ENCODE data around the gene MYO1D. TPM values are rescaled to one million over a fixed set of nuclear protein-coding genes. Genes with fewer than 3 reads are reported as not detected.

Gene MYO1D
- total RNA-seq, 1 experiment from 2014 or later: 40.8 TPM

DNA sequence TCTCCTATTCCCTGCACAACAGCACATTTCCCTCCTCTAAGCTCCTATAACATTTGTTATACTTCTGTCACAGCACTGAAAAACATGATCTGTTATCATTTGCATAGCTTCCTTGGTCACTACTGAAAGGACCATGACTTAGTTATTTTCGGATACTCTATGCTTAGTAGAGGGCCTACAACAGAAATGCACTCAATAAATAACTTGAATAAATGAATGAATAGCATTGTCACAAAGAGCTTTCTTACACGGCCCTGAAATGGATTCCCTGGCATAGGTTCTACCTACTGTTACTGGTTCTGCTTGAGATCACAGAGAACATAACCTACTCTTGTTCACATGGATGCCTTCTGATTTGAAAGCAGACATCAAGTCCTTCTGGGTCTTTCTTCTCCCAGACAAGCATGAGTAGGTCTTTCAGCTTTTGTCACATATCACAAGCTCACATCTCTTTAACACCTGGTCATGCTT, 41.6 kb downstream of the MYO1D start:
- ChIA-PET POLR2A (ENCODE audit: unreplicated experiment) (no interaction called here), CTCF (interaction anchor here (0.5 kb wide), 1 partner anchor 11 kb away, joined by 3 read pairs; no protein-coding TSS in a partner anchor)
- Histone ChIP-seq H3K36me3 (ENCODE audit: low read depth) (no peaks in the 10 kb centered on the region), H4K20me1 (ENCODE audit: insufficient read depth) (no peaks in the 10 kb centered on the region), H3K9me2 (ENCODE audit: insufficient read depth) (no peaks in the 10 kb centered on the region), H3K9me3 (ENCODE audit: insufficient read depth, low read depth) (no peaks in the 10 kb centered on the region), H3K27me3 (ENCODE audit: insufficient read depth, low read depth) (no peaks in the 10 kb centered on the region), H3K4me3 (no peak overlapping the region), H3K27ac (no peak overlapping the region), H3K4me2 (no peak overlapping the region), H2AFZ (no peak overlapping the region), H3F3A (ENCODE audit: insufficient read depth, low read depth) (no peaks in the 10 kb centered on the region), H3K79me2 (ENCODE audit: low read depth) (no peaks in the 10 kb centered on the region), H3K4me1 (replicated peaks; ENCODE audit: insufficient read depth) (no peaks in the 10 kb centered on the region)
- BruUV-seq (replicated peaks): no TSS peak
- TF ChIP-seq EZH2 (IDR thresholded peaks at IDR 0.05; ENCODE audit: low read depth): no peak
- TF ChIP-seq, protein P1, sequence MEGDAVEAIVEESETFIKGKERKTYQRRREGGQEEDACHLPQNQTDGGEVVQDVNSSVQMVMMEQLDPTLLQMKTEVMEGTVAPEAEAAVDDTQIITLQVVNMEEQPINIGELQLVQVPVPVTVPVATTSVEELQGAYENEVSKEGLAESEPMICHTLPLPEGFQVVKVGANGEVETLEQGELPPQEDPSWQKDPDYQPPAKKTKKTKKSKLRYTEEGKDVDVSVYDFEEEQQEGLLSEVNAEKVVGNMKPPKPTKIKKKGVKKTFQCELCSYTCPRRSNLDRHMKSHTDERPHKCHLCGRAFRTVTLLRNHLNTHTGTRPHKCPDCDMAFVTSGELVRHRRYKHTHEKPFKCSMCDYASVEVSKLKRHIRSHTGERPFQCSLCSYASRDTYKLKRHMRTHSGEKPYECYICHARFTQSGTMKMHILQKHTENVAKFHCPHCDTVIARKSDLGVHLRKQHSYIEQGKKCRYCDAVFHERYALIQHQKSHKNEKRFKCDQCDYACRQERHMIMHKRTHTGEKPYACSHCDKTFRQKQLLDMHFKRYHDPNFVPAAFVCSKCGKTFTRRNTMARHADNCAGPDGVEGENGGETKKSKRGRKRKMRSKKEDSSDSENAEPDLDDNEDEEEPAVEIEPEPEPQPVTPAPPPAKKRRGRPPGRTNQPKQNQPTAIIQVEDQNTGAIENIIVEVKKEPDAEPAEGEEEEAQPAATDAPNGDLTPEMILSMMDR (conservative IDR thresholded peaks at IDR 0.05): no peak
- intact Hi-C loops (cut with micrococcal nuclease; ENCODE audit: unreplicated experiment): no loop called here
- DNase-seq: no peak

DNA sequence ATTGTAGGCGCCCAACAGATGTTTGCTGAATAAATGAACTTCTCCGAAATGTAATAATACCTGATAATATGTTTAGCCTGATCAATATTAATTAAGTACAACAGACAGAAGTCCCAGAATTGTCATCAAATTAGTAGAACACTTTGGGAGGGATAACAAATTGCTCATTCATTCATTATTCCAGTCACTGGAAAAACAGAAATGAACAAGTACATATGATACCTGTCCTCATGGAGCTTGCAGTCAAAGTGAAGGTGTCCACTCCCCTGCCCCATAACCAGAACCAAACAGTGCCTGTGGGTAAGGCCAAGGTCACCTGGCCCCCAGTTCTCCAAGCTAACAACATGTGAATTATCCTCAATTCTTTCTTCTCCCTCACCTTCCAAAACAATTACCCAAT, 42.8 kb downstream of the MYO1D start:
- H3K36me3 ChIP-seq (ENCODE audit: low read depth): no peaks in the 10 kb centered on the region
- CTCF ChIA-PET: no interaction called here
- intact Hi-C loops (cut with micrococcal nuclease; ENCODE audit: unreplicated experiment): no loop called here
- no peaks in the 10 kb centered on the region for H3K4me1 ChIP-seq (replicated peaks; ENCODE audit: insufficient read depth)
- no peaks in the 10 kb centered on the region for H3F3A ChIP-seq (ENCODE audit: insufficient read depth, low read depth)
- H3K9me3 ChIP-seq (ENCODE audit: insufficient read depth, low read depth): no peaks in the 10 kb centered on the region
- H3K27ac ChIP-seq: no peak overlapping the region
- H3K79me2 ChIP-seq (ENCODE audit: low read depth): no peaks in the 10 kb centered on the region
- H3K27me3 ChIP-seq (ENCODE audit: insufficient read depth, low read depth): no peaks in the 10 kb centered on the region
- POLR2A ChIA-PET (ENCODE audit: unreplicated experiment): no interaction called here
- H2AFZ ChIP-seq: no peak overlapping the region
- BruUV-seq (replicated peaks): no TSS peak
- TF ChIP-seq, protein P1 (conservative IDR thresholded peaks at IDR 0.05): no peak
- no peak for TF ChIP-seq EZH2 (IDR thresholded peaks at IDR 0.05; ENCODE audit: low read depth)
- H3K4me2 ChIP-seq: no peak overlapping the region
- H3K4me3 ChIP-seq: no peak overlapping the region
- no peaks in the 10 kb centered on the region for H3K9me2 ChIP-seq (ENCODE audit: insufficient read depth)
- H4K20me1 ChIP-seq (ENCODE audit: insufficient read depth): no peaks in the 10 kb centered on the region
- no peak for DNase-seq

DNA sequence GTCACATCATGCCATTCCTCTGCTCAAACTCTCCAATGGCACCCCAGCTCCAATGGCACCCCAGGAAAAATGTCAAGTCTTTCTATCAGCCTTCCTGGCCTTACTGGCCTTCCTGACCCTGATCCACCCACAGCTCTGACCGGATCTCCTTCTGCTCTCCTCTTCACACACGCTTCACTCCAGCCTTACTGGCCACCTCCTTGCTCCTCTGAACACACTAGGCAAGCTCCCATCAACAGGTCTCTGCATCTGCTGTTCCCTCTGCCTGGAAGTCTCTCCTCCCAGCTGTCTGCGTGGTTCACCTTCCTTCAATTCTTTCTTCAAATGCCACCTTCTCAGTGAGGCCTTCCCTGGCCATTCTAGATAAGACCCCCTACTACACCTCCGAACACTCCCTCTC, 43.4 kb downstream of the MYO1D start:
- no peaks in the 10 kb centered on the region for H3K9me2 ChIP-seq (ENCODE audit: insufficient read depth)
- no TSS peak for BruUV-seq (replicated peaks)
- no peaks in the 10 kb centered on the region for H3F3A ChIP-seq (ENCODE audit: insufficient read depth, low read depth)
- H3K4me2 ChIP-seq: no peak overlapping the region
- ChIA-PET POLR2A (ENCODE audit: unreplicated experiment) (no interaction called here), CTCF (no interaction called here)
- H3K9me3 ChIP-seq (ENCODE audit: insufficient read depth, low read depth): no peaks in the 10 kb centered on the region
- H3K36me3 ChIP-seq (ENCODE audit: low read depth): no peaks in the 10 kb centered on the region
- H3K4me1 ChIP-seq (replicated peaks; ENCODE audit: insufficient read depth): no peaks in the 10 kb centered on the region
- TF ChIP-seq, protein P1 (conservative IDR thresholded peaks at IDR 0.05): no peak
- no peak overlapping the region for H2AFZ ChIP-seq
- H3K27me3 ChIP-seq (ENCODE audit: insufficient read depth, low read depth): no peaks in the 10 kb centered on the region
- no peaks in the 10 kb centered on the region for H3K79me2 ChIP-seq (ENCODE audit: low read depth)
- intact Hi-C loops (cut with micrococcal nuclease; ENCODE audit: unreplicated experiment): no loop called here
- no peak overlapping the region for H3K27ac ChIP-seq
- H3K4me3 ChIP-seq: no peak overlapping the region
- H4K20me1 ChIP-seq (ENCODE audit: insufficient read depth): no peaks in the 10 kb centered on the region
- no peak for DNase-seq
